ENCODE results near the gene ARHGAP31.
A peak's percentile ranks its signal among the peaks of the same experiment; 100 is the strongest.

ARHGAP31 gene

GRCh38 chr3:119396870-119397269, 102.7 kb downstream of the ARHGAP31 start:
- DNase-seq: no peak

DNA sequence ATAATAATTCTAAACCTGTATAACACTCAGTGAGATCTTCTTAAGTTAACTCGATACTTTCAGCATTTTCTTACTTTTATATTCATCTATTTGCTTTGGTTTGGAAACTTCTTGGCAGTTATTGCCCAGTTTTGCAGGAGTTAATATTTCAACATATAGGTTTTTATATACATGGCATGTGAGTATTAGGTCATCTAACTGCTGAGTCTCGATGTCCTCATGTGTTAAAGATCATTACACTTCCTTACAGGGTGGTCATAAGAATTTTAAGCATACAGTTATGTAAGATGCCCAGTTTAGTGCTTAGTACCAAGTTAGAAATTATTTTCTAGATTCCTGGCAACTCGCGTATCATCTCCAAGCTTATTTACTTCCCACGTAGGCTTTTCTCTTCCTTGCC, 106.3 kb downstream of the ARHGAP31 start:
- no peak for DNase-seq

GRCh38 chr3:119401069-119401468, 106.9 kb downstream of the ARHGAP31 start:
- DNase-seq: no peak

GRCh38 chr3:119401503-119402440, 107.6 kb downstream of the ARHGAP31 start:
- DNase-seq: no peak

DNA sequence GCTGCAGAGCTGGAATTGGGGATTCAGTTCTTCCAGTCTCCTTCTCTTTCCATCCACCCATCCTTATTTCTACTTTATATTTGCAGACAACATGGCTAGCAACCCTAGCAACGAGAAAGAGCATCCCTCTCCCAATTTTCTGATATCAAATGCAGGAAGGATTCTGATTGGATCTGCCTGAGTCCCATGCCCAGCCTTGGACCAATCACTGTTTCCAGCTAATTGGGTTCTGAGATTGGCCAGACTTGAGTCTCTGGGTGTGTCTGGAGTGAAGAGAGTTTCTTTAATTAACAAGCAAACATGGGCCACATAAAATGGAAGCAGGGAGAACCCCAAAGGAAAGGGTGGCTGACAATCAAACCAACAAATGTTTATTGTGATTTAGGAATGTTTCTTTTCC, 108.6 kb downstream of the ARHGAP31 start:
- no peak for DNase-seq

- no peak for DNase-seq
Measured at GRCh38 chr3:119403201-119403600, 109.0 kb downstream of the ARHGAP31 start.

DNA sequence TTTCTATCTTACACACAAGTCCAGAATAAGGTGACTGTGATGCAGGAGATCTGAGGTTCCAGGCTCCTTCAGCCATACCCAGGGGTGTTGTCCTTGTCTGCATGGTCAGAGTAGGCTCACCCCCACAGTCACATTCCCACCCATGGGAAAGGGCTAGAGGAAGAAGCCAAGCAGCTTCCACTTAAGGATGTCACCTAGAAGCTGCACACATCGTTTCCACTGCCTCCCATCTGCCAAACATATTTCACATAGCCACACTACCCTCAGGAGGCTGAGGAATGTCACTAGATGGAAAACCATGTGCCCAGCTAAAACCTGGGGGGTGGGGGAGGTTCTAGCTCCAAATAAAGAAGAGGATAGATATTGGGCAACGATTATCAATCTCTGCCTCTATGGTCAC, 111.1 kb downstream of the ARHGAP31 start:
- no peak for DNase-seq

GRCh38 chr3:119408243-119408950, 114.2 kb downstream of the ARHGAP31 start:
- no peak for DNase-seq

DNA sequence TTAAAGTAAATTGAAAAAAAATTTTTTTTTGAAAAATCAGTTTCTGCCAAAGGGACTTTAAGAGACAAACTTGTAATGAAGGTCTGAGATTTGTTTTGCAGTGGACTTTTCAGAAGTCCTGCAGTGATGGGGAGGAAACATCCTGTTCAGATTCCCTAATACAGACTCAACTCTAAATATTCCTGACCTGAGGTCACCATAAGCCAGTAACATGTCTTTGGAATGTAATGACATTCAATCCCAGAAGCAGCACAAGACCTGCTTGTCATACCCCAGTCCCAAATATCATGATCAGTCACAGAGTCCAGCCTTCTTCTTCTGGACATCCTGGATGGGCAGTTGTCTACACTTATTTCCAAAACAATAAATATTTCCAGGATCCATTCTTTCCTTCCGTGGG, 115.7 kb downstream of the ARHGAP31 start:
- no peak for DNase-seq

DNA sequence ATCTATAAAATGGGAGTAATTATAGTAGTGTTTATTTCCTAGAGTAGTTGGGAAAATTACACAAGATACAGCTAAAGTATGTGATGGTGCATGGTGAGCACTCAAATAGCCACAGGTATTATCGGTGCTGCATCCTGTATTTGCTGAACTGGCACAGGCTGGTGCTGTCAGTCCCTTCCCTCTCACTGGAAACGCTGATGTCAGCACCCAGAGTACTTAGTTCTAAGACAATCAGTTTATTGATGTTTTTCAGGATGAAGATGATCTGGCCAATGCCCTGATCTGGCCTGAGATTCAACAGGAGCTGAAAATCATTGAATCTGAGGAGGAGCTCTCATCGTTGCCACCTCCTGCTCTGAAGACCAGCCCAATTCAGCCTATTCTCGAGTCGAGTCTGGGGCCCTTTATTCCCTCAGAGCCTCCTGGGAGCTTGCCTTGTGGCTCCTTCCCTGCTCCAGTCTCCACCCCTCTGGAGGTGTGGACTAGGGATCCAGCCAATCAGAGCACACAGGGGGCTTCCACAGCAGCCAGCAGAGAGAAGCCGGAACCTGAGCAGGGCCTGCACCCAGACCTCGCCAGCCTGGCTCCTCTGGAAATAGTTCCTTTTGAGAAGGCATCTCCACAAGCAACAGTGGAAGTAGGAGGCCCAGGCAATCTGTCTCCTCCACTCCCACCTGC, 119.6 kb downstream of the ARHGAP31 start:
- DNase-seq: no peak

DNA sequence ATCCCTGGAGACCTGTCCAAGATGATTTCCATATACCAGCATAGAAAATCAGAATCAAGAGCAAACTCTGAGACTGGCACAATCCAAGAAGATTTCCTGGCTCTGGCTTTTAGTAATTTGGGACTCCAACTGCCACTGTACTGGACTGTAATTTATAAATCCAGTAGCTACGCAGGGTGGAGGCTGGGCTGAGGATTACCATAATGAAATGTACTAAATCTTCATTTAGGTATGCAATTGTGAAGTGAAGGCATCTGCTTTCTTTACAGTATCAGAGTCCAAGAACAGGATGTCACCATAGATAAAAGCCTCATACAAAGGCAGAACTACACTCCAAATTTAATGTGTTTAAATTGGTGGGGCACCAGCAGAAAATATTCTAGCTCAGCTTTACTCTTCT, 122.7 kb downstream of the ARHGAP31 start:
- DNase-seq: no peak

DNA sequence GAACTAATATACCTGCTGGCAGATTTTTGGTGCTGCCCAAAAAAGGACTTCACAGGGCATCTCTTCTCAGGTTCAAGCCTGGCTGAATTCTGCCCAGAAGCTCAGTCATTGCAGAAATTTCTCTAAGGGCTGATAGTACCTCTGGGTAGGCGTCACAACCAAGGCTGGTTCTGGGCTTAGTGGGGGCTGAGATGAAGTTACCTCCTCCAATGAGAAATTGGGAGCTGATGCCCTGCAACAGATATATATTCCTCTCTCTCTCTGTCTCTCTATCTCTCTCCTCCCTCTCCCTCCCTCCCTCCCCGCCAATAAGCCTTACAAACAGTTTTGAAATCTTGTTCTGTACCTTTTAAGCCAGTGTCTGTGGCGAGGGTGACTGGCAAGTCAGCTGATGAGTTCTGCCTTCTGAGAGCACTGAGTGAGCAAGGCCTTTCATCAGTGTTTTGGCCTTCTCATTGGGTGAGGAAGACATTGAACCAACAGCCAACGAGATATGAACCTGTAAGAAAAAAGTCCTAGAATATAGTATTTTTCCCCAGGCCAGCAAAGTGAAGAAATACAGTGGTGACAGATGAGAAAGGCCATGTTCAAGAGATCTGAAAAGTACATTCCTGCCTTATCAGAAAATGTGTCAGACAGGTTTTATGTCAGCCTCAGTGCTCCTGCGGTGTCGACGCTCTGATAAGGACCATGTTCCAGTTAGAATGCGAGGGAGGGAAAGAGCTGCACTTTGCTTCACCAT, 123.8 kb downstream of the ARHGAP31 start:
- no peak for DNase-seq

GRCh38 chr3:119418641-119419040, 124.5 kb downstream of the ARHGAP31 start:
- DNase-seq: no peak

DNA sequence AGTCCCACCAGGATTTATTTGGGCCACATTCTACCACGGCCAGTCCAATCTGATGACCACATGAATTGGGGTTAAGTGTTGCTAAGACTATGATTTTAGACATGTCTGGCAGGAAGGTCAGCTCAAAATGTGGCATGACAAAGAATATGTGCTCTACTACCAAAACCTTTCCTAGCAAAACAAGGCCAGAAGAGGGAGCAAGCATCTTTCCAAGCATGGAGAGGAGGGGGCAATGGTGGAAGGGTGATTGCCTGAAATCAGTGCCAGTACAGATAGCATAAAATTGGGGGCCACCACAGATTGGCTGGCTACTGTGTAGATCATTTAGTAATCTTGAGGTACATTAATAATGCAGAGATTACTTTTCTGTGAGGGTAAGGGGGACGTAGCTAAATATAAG, 126.0 kb downstream of the ARHGAP31 start:
- DNase-seq: no peak

DNA sequence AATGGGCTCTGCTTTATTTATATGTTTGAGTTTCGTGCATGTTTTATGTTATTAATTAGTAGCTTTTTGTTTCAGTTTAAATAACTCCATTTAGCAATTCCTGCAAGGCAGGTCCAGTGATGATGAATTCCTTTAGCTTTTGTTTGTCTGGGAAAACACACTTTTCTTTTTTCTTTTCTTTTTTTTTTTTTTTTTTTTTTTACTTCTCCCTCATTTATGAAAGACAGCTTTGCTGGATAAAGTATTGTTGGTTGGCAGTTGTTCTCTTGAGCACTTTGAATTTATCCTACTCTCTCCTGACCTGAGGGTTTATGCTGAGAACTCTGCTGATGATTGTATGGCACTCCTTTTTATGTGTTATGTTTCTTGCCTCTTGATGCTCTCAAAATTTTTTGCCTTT, 133.5 kb downstream of the ARHGAP31 start:
- DNase-seq: no peak

DNA sequence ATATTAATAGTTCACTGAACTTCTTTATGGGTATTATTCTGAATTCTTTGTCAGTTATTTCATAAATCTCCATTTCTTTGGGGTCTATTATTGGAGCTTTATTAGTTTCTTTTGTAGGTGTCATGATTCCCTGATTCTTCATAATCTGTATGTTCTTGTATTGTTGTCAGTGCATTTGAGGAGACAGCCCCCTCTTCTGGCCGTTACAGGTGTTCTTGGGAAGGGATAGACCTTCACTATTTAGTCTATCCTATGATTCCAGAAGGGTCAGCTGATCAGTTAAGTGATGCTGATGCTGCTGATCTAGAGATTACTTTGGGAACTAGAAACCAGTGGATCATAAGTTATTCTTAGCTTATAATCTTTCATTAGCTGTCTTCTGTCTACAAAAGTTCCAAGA, 134.4 kb downstream of the ARHGAP31 start:
- no peak for DNase-seq

DNA sequence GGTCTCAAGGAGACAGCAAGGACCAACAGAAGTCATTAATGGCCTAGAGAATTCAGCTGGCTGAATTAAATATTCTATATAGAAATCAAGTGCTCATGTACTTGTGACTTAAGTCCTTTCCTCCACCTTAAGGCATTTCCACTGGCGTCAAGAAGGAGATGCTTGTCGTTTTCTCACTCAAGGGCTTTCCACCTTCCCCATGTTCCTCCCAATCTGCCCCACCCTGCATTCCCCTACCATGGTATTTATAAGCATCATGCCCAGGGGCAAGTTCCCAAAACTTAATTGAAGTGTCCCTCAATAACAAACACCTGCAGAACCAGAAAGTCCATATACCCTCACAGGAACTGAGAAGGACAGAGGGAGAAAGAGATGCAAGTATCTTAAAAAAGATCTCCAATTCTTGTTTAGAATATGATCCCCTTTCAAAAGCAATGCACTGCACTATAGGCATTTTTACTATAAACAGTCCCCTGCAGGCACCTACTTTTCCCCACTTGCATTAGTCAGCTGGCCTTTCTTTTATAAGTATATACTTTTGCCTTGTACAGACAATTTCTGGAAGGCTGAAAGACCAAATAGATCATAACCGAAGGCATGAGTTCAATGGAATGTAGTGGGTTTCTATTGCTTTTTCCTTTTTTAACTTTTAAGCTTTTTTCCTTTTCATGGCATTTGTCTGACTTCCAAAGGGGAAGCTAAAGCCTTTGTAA, 139.6 kb downstream of the ARHGAP31 start:
- no peak for DNase-seq

GRCh38 chr3:119434703-119435102, 140.5 kb downstream of the ARHGAP31 start:
- no peak for DNase-seq

DNA sequence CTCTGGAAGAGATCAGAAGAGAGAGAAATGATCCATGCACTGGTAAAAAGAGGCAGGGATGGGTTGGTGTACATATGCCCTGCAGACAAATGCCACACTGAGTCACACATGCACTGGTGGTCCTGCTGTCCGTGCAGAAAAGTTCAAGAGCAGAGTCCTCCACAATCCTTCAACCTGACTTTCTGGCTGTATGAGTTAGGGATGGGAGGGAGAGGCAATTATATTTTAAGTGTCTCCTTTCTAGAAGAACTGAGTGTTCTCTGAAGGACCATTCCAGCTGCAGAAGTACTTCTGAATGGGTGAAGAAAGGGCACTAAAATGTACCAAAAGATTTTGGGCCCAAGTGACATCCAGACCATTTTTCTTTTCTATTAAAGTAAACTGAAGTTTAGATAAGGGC, 142.8 kb downstream of the ARHGAP31 start:
- no peak for DNase-seq

DNA sequence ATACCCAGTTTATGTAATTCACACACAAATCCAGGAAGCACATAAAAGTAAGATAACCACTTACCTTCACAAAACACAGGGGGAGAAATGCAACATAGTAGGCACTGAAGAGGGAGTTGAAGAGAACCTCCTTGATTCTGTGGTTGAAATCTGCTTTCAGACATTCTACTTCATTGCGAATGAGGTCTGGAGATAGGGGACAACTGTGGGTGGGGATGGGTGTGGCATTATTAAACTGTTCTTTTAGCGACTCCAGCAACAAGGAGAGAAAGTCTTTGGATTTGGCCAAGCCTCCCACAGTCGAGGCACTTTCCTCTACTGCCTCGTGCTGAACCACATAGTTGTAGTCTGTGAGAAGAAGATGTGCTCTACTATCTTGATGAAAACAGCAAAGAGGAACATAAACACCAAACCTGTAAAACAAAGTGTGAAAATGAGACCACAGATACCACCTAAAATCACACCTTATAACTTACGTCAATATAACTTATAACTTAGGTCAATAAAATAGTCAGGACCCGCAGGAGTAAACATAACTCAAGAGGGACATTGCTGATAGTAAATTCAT, 143.6 kb downstream of the ARHGAP31 start:
- DNase-seq: peak; percentile 2

GRCh38 chr3:119443179-119443578, 149.0 kb downstream of the ARHGAP31 start:
- no peak for DNase-seq

- DNase-seq: no peak
Measured at GRCh38 chr3:119444590-119444989, 150.4 kb downstream of the ARHGAP31 start.
